ENCODE results near the gene C9orf153.

C9orf153 gene

GRCh38 chr9:86185872-86186271 lies 73.6 kb downstream of the C9orf153 start:
- DNase-seq: no peak

- no peak for DNase-seq
Observed at GRCh38 chr9:86184138-86184524, 75.3 kb downstream of the C9orf153 start.

GRCh38 chr9:86183229-86184137 lies 76.0 kb downstream of the C9orf153 start:
- DNase-seq: no peak

- DNase-seq: no peak
Observed at GRCh38 chr9:86181379-86182315, 77.8 kb downstream of the C9orf153 start.

- DNase-seq: no peak
Observed at GRCh38 chr9:86178503-86178902, 81.0 kb downstream of the C9orf153 start.

DNA sequence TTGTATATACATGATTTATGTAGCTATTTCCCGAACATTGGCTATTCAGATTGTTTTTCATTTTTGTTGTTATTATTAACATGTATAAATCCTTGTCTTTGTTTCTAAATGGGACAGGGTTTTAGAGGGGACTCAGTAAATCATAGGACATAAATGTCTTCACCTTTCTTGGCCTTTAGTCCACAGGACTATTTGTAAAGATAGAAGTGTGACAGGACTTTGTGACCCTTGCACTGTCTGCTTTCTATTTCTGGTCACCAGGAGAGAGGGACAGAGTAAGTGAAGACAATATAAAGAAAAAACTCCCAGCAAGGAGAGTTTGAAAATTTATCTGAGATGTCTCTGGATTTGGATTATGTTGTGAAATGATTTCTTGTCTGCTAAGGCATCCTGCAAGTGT lies 81.5 kb downstream of the C9orf153 start:
- no peak for DNase-seq

DNA sequence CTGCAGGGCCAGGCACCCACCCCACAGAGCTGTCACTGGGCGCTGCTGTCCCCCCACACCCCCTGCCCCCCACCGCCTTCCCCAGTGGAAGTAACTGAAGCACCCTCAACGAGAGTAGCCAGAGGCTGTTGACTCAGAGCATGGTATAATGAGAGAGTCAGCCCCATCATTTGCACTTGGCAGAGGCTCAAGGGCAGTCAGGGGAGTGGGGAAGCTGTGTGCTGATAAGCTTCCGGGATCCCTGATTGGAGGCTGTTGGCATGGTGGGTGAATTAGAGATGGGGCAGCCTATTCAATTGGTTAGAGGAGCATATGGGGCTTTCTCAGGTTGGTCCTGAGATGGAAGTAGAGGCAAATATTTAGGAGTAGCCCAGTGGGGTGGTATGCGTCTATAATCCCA lies 83.0 kb downstream of the C9orf153 start:
- DNase-seq: no peak

- no peak for DNase-seq
Observed at GRCh38 chr9:86175743-86176456, 83.6 kb downstream of the C9orf153 start.

- no peak for DNase-seq
Observed at GRCh38 chr9:86175223-86175622, 84.2 kb downstream of the C9orf153 start.
